H1 (cell line): Measurements from ENCODE around the gene CCP110. TPM values are rescaled to one million over a fixed set of nuclear protein-coding genes. Genes with fewer than 3 reads are reported as not detected.

Source experiments
- BRCA1 ChIP-seq: IDR thresholded peaks from 2 replicates; pipeline ENCODE4 v1.6.1; 2012; ENCODE audit warnings: low read depth, low read length, improper control_type of control experiment
- CBX5 ChIP-seq: fragments of 300-800, 300-1000 bp; sonication (generic); IDR thresholded peaks from 2 replicates; pipeline ENCODE4 v1.7.1; 2016; ENCODE audit warnings: antibody characterized with exemption, low read length, low read depth
- MAFK ChIP-seq: IDR thresholded peaks from 2 replicates; pipeline ENCODE4 v1.6.1; 2012; ENCODE audit warnings: low read depth, mild to moderate bottlenecking, improper control_type of control experiment, low read length
- POLR2AphosphoS5 ChIP-seq: IDR thresholded peaks from 2 replicates; pipeline ENCODE4 v1.6.1; 2011; ENCODE audit warnings: low read depth, low read length
- polyA plus RNA-seq, 7 experiments: library from polyadenylated mRNA; depleted of rRNA in 3 of 7; stranded (reverse) in 5 of 7; unstranded in 2 of 7; fragments of >200 nt in 5 of 7; fragments of 200-250 nt in 2 of 7; gene quantifications; 1 replicate in 5 of 7; 2 replicates in 1 of 7; 4 replicates in 1 of 7; pipeline versions ENCODE4 v1.2.1 to v1.2.3, GENCODE V29; 2011 to 2013; ENCODE audit warnings: missing spikeins in 2 of 7, mixed read lengths in 2 of 7
- total RNA-seq: library from RNA; stranded (reverse); fragmentation: NEBNext Ultra II Directional; extraction: Animal tissue kit (Norgen Biotek cat#: 25700); gene quantifications from 2 replicates; pipeline ENCODE4 v1.2.1, GENCODE V29; 2021

Gene CCP110
- total and polyA plus RNA-seq, 2 of the 8 experiments (the other 6 are each of a cell fraction or from before 2014, with no cell fraction given), result 3.2 to 19.8 TPM

DNA sequence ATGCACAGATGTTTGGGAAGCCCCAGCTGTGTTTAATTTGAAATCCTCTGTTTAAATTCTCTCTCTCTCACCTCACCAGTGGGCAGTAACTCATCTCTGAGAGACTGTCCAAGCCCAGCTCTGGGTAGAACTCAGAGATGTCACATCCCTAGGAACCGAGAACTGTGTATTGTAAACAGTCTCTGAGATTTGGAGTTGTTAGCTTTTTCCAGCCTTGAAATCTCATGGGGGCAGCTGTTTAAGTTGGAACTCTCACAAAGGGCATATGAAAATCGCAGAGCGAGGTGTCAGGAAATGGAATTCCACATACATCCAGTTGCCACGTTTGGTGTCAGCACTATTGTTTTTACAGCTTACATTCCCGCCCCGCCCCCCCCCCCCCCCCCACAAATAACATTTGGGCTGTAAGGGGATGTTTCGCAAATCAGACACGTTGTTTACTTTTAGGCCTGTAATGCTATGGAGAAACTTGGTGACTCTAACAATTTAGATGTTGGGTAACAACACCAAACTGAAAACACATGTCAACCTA, 66.1 kb downstream of the CCP110 start (continued):
- TF ChIP-seq MAFK, result no peak
- TF ChIP-seq POLR2AphosphoS5, result no peak
- TF ChIP-seq BRCA1, result no peak
- TF ChIP-seq CBX5, result no peak
